ENCODE measurements around the gene CDH23.

DNA sequence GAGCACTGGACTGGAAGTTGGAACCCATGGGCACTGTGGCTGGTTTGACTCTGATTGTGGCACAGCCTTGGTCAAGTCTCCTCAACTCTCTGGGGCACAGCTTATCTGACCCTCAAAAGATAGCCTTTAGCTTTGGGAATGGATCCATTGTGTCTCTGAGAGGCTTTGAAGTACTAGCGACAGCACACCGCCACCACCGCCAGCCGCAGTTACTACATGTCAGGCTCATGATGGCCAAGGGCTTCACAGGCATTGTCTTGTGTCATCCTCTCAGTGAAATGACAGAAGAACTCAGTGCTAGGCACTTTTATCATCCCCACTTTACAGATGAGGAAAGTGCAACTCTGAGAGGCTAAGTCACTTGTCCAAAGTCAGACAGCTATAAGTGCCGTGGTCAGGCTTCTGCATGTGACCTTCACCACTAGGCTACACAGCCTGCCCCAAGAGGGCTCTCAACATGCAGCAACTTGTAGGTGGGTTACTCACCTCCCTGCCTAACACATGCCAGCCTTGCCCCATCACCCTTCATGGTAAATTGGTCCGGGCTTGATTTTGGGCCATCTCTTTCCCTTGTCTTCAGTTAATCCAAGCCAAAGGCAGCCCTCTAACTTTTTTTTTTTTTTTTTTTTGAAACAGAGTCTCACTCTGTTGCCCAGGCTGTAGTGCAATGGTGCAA, 278.7 kb downstream of the CDH23 start:
- TF ChIP-seq EZH2 (IDR thresholded peaks at IDR 0.05; ENCODE audit: low read depth): no peak
- TF ChIP-seq, protein P1, sequence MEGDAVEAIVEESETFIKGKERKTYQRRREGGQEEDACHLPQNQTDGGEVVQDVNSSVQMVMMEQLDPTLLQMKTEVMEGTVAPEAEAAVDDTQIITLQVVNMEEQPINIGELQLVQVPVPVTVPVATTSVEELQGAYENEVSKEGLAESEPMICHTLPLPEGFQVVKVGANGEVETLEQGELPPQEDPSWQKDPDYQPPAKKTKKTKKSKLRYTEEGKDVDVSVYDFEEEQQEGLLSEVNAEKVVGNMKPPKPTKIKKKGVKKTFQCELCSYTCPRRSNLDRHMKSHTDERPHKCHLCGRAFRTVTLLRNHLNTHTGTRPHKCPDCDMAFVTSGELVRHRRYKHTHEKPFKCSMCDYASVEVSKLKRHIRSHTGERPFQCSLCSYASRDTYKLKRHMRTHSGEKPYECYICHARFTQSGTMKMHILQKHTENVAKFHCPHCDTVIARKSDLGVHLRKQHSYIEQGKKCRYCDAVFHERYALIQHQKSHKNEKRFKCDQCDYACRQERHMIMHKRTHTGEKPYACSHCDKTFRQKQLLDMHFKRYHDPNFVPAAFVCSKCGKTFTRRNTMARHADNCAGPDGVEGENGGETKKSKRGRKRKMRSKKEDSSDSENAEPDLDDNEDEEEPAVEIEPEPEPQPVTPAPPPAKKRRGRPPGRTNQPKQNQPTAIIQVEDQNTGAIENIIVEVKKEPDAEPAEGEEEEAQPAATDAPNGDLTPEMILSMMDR (conservative IDR thresholded peaks at IDR 0.05): no peak
